Tibial nerve (tissue), 4 donors: ENCODE data around the gene CACNA1G. TPM values are rescaled to one million over a fixed set of nuclear protein-coding genes. Genes with fewer than 3 reads are reported as not detected.

Experiments used
- DNase-seq, 2 donors: peaks; one replicate each; pipeline ENCODE4 v3.0.0-alpha.2; 2019; ENCODE audit warnings: low spot score in 2 of 2
- H3K27ac ChIP-seq, 4 donors: fragments of 200-600 bp; sonication (generic) in 3 of 4; one replicate each; pipeline ENCODE4 v1.5.1; 2017 to 2019; ENCODE audit warnings: mild to moderate bottlenecking in 1 of 4
- H3K27me3 ChIP-seq, 2 donors: fragments of 200-600 bp; sonication (generic) in 1 of 2; one replicate each; pipeline versions ENCODE4 v1.5.1 to v1.6.0; 2017 to 2019
- H3K36me3 ChIP-seq, 3 donors: fragments of 200-600 bp; sonication (generic); one replicate each; pipeline ENCODE4 v1.5.1; 2018 to 2019
- H3K4me1 ChIP-seq, 4 donors: fragments of 200-600 bp; sonication (generic) in 3 of 4; one replicate each; pipeline ENCODE4 v1.5.1; 2017 to 2019
- H3K4me3 ChIP-seq, 4 donors: fragments of 200-600 bp; sonication (generic) in 3 of 4; one replicate each; pipeline ENCODE4 v1.5.1; 2017 to 2019; ENCODE audit warnings: mild to moderate bottlenecking in 1 of 4, moderate library complexity in 1 of 4
- H3K9me3 ChIP-seq, 4 donors: fragments of 200-600 bp; sonication (generic) in 3 of 4; one replicate each; pipeline ENCODE4 v1.5.1; 2017 to 2019
- CTCF ChIP-seq, 5 experiments: fragments of 200-600 bp in 3 of 5; fragments of 450-650 bp in 2 of 5; sonication (generic) in 3 of 5; IDR thresholded peaks; one replicate each; pipeline ENCODE4 v1.5.1; 2016 to 2019; ENCODE audit warnings: antibody characterized with exemption in 5 of 5, mild to moderate bottlenecking in 3 of 5, moderate library complexity in 2 of 5
- EP300 ChIP-seq, 2 donors: sonication (generic); formaldehyde crosslinking; IDR thresholded peaks; one replicate each; pipeline ENCODE4 v1.6.1; 2017; ENCODE audit warnings: antibody characterized with exemption in 2 of 2, mild to moderate bottlenecking in 1 of 2
- POLR2A ChIP-seq, 2 donors: fragments of 450-650 bp; IDR thresholded peaks; one replicate each; pipeline ENCODE4 v1.6.1; 2017; ENCODE audit warnings: antibody characterized with exemption in 2 of 2, mild to moderate bottlenecking in 2 of 2, moderate library complexity in 2 of 2
- WGBS, 2 donors: methylation state at CpG; one replicate each; pipeline ENCODE4 v1.1.5; 2018; 5-methylcytosine and 5-hydroxymethylcytosine counted together
- total RNA-seq, 4 donors: library from RNA; depleted of rRNA; stranded (reverse); fragments of >200 nt; gene quantifications; one replicate each; pipeline ENCODE4 v1.1.0, GENCODE V29; 2016

CACNA1G gene
- total RNA-seq, 4 donors from 2014 or later, result 0.21 to 2.2 TPM; not detected in 2

- Histone ChIP-seq H3K4me3 (no peak overlapping the region), H3K27ac (no peak overlapping the region), H3K36me3 (peaks cover 0 to 81% (median 0%) of the 10 kb centered on the region in 3 donors), H3K4me1 (peaks cover 0 to 13% (median 8%) of the 10 kb centered on the region in 4 donors), H3K27me3 (no peaks in the 10 kb centered on the region), H3K9me3 (no peaks in the 10 kb centered on the region)
- WGBS, 2 donors, result 85 to 87% methylated on average over 4 to 6 of the region's 12 CpGs
- TF ChIP-seq CTCF (IDR thresholded peaks at IDR 0.05) (no peak), POLR2A (IDR thresholded peaks at IDR 0.05) (no peak), EP300 (IDR thresholded peaks at IDR 0.05) (no peak)
- DNase-seq, result no peak
Observed at GRCh38 chr17:50551884-50552283, 8.6 kb upstream of the CACNA1G start.

GRCh38 chr17:50554201-50554600, 6.3 kb upstream of the CACNA1G start:
- H3K36me3 ChIP-seq, result peaks cover 0 to 73% (median 0%) of the 10 kb centered on the region in 3 donors
- DNase-seq, result no peak
- H3K27me3 ChIP-seq, result peaks cover 0 to 4% of the 10 kb centered on the region in 2 donors
- no peak for TF ChIP-seq EP300 (IDR thresholded peaks at IDR 0.05)
- no peak for TF ChIP-seq CTCF (IDR thresholded peaks at IDR 0.05)
- no peak for TF ChIP-seq POLR2A (IDR thresholded peaks at IDR 0.05)
- no peaks in the 10 kb centered on the region for H3K9me3 ChIP-seq
- peaks cover 0 to 9% (median 3%) of the 10 kb centered on the region in 4 donors for H3K4me1 ChIP-seq
- no peak overlapping the region for H3K4me3 ChIP-seq
- H3K27ac ChIP-seq, result no peak overlapping the region
- 87 to 93% methylated on average over 14 to 17 of the region's 17 CpGs for WGBS, 2 donors

- 61 to 75% methylated on average over 4 to 5 of the region's 5 CpGs for WGBS, 2 donors
- no peak overlapping the region for H3K27ac ChIP-seq
- TF ChIP-seq EP300 (IDR thresholded peaks at IDR 0.05) (no peak), POLR2A (IDR thresholded peaks at IDR 0.05) (no peak), CTCF (IDR thresholded peaks at IDR 0.05) (no peak)
Observed at GRCh38 chr17:50556803-50557202, 3.7 kb upstream of the CACNA1G start.

GRCh38 chr17:50557630-50558029, 2.9 kb upstream of the CACNA1G start:
- Histone ChIP-seq H3K27me3 (peaks cover 3 to 36% of the 10 kb centered on the region in 2 donors), H3K27ac (no peak overlapping the region), H3K9me3 (no peaks in the 10 kb centered on the region), H3K4me3 (no peak overlapping the region), H3K4me1 (peaks cover 0 to 43% (median 25%) of the 10 kb centered on the region in 4 donors), H3K36me3 (peaks cover 0 to 40% (median 0%) of the 10 kb centered on the region in 3 donors)
- TF ChIP-seq EP300 (IDR thresholded peaks at IDR 0.05), result no peak
- TF ChIP-seq CTCF (IDR thresholded peaks at IDR 0.05), result no peak
- no peak for TF ChIP-seq POLR2A (IDR thresholded peaks at IDR 0.05)
- WGBS, 2 donors, result 81 to 86% methylated on average over 4 of the region's 4 CpGs
- DNase-seq, result no peak

More at GRCh38 chr17:50556803-50557202, 3.7 kb upstream of the CACNA1G start:
- Histone ChIP-seq H3K27me3 (peaks cover 3 to 28% of the 10 kb centered on the region in 2 donors), H3K9me3 (no peaks in the 10 kb centered on the region), H3K4me1 (peaks cover 0 to 35% (median 25%) of the 10 kb centered on the region in 4 donors), H3K36me3 (peaks cover 0 to 48% (median 0%) of the 10 kb centered on the region in 3 donors), H3K4me3 (no peak overlapping the region)
- DNase-seq, result no peak

- Histone ChIP-seq H3K9me3 (no peaks in the 10 kb centered on the region), H3K36me3 (peaks cover 0 to 35% (median 0%) of the 10 kb centered on the region in 3 donors), H3K27ac (no peak overlapping the region), H3K27me3 (peaks cover 3 to 41% of the 10 kb centered on the region in 2 donors), H3K4me1 (peaks cover 0 to 45% (median 25%) of the 10 kb centered on the region in 4 donors), H3K4me3 (no peak overlapping the region)
- no peak for DNase-seq
- no peak for TF ChIP-seq EP300 (IDR thresholded peaks at IDR 0.05)
- no peak for TF ChIP-seq POLR2A (IDR thresholded peaks at IDR 0.05)
- no peak for TF ChIP-seq CTCF (IDR thresholded peaks at IDR 0.05)
- WGBS, 2 donors, result 68 to 72% methylated on average over 4 of the region's 4 CpGs
Observed at GRCh38 chr17:50558091-50558490, 2.4 kb upstream of the CACNA1G start.
